SK-MEL-5 (cell line): ENCODE results near the gene SPTAN1. TPM values are rescaled to one million over a fixed set of nuclear protein-coding genes. Genes with fewer than 3 reads are reported as not detected.
"Not testable (repeated sequence)": the region's sequence is repeated elsewhere in the genome, so short reads cannot be mapped to it uniquely, and the experiment has no call there.

ENCODE experiments used
- DNase-seq: peaks from one replicate; pipeline ENCODE4 v3.0.0-alpha.2; 2016; ENCODE audit warnings: low read depth, low spot score
- in situ Hi-C: cut with HindIII; loops from 2 replicates; pipeline ENCODE4 v1.10.0; 2016; ENCODE audit warnings: low sequenced_read_pairs, high pct_unique_total_duplicates, low pct_unique_long_range_greater_than_20kb
- polyA plus RNA-seq, 2 experiments: library from polyadenylated mRNA; depleted of rRNA; stranded (reverse); fragments of >200 nt; gene quantifications; 2 replicates each; pipeline ENCODE4 v1.2.3, GENCODE V29; 2015
- total RNA-seq: library from RNA; depleted of rRNA; stranded (reverse); fragments of >200 nt; shearing (Covaris generic); gene quantifications from 2 replicates; pipeline ENCODE4 v1.2.3, GENCODE V29; 2014; rRNA removed

SPTAN1 gene
- total RNA-seq, result 91.4 and 114 TPM in 2 replicates
- 95.4 and 113 TPM in 2 replicates for polyA plus RNA-seq (2015; cell fraction: cytosol; rRNA removed)
- 193 and 225 TPM in 2 replicates for polyA plus RNA-seq (2015; cell fraction: nucleus; rRNA removed)

DNA sequence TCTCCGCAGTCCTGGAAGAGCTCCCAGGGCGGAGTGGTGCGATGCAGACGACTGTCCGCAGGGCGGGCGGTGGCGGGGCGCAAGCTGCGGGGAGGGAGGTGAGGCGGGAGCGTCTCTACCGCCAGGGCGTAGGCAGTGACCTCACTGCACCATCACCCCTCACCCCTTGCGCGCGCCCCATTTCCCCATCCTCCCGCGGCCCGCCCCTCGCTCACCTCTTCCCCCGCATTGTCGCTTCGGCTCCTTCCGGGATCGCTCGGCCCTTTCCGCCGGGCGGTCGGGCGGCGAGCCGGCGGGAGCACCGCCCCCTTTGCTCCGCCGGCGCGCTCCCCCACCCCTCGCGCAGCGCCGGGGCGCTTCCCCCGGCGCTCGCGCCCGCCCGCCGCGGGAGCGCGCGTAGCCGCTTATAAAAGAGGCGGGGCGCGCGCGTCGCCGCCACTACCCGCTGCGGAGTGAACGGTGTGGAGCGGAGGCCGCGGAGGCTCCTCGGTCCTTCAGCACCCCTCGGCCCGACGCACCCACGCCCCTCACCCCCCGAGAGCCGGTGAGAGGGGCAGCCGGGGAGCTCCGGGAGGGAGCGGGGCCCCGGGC lies at the start of gene SPTAN1:
Gene SPTAN1 (plus strand): TSS at position 435 of the 591 bp plus-strand sequence. CDS start 14,154 bp downstream, outside the sequence.
- in situ Hi-C loops, result no loop called here
- DNase-seq, result peak; percentile 81

DNA sequence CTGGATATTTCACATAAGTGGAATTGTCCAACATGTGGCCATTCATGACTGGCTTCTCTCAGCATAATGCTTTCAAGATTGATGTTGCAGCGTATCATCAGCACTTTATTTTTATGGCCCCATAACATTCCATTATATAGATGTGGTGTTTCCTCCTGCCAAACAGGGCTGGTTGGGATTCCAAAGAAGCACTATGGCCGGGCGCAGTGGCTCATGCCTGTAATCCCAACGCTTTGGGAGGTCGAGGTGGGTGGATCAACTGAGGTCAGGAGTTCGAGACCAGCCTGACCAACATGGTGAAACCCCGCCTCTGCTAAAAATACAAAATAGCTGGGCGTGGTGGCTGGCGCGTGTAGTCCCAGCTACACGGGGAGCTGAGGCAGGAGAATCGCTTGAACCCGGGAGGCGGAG lies 49.0 kb upstream of the SPTAN1 start:
- DNase-seq, in situ Hi-C loops: not testable (repeated sequence)

DNA sequence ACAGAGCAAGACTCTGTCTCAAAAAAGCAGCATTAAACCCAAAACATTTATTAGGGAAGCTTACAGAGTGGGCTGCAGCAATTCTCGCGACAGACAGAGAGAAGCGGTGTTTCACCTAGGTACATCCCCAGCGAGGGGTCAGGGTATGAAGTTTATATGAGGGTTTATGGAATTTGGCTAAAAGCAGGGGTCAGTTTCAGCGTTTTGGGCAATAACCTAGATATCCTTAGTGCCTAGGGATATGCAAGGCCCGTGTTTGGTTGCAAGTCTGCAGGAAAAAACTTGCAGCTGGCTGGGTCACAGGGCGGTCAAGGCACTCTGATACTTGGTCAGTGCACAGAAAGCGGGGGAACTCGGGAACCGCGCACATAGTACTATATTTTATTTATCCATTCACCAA lies 48.5 kb upstream of the SPTAN1 start:
- in situ Hi-C loops, result no loop called here
- no peak for DNase-seq

DNA sequence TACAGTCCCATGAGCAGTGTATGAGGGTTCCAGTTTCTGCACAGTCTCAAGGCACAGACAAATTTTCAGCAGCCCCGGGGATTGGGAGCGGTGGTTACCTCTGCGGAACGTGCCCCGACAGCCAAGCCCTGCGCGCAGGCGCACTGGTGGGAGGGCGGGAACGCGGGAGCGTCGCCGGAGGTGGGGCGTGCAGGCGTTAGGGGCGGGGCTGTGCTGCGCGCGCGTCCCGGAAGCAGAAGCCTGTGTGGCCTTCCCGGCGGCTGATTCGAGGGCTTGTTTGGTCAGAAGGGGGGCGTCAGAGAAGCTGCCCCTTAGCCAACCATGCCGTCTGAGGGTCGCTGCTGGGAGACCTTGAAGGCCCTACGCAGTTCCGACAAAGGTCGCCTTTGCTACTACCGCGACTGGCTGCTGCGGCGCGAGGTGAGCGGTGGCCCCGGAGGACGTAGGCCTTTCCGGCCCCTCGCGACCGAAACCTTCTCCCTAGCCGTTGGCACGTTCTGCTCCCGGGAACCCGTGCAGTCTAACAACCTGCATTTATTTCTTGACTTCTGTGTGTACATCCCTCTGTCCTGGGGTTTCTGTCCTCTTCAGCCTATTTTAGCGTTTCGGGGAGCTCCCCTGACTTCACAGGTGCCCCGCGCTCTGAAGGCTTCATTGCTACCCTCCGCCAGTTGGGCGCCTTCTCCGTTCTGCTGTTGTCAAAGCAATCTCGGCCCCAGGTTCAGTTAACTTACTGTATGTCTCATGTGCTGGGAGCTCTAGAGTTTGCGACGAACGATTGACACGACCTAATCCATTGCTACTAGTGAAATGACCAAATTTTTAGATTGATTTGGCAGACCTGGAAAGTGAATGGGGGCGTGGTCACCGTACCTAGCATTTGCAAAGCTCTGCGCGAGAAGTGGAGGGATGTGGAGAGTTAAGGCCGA lies 47.6 kb upstream of the SPTAN1 start, which contains the start of gene GLE1:
Gene GLE1 (plus strand): TSS at position 235 of the 929 bp plus-strand sequence. CDS start 87 bp downstream, at position 322.
- in situ Hi-C loops, result no loop called here
- DNase-seq, result peak; percentile 90

GRCh38 chr9:128505414-128505765 lies 47.0 kb upstream of the SPTAN1 start:
- in situ Hi-C loops, result no loop called here
- no peak for DNase-seq

DNA sequence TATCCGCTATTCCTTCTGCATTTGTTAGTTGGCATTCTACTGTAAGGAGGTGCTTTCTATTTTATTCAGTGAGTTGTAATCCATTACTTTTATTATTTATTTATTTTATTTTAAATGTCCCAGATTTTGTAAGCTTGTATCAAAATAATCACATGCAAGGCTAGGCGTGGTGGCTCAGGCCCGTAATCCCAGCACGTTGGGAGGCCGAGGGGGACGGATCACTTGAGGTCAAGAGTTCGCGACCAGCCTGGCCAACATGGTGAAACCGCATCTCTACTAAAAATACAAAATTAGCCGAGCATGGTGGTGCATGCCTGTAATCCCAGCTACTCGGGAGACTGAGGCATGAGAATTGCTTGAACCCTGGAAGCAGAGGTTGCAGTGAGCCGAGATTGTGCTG lies 46.5 kb upstream of the SPTAN1 start:
- DNase-seq, in situ Hi-C loops: not testable (repeated sequence)

DNA sequence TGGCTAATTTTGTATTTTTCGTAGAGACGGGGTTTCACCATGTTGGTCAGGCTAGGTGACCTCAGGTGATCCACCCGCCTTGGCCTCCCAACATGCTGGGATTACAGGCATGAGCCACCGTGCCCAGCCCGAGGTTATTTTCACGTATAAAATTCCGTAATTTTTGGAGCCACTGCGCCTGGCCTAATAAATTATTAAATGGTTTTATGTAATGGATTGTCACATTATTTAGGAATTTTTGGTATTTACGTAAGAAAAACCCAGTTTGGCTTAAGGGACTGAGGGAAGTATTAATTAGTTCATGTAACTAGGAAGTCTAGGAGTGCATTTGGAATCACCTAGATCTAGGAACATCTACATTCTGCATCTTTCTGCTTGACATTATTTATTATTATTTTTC lies 39.6 kb upstream of the SPTAN1 start:
- no peak for DNase-seq
- in situ Hi-C loops, result no loop called here

DNA sequence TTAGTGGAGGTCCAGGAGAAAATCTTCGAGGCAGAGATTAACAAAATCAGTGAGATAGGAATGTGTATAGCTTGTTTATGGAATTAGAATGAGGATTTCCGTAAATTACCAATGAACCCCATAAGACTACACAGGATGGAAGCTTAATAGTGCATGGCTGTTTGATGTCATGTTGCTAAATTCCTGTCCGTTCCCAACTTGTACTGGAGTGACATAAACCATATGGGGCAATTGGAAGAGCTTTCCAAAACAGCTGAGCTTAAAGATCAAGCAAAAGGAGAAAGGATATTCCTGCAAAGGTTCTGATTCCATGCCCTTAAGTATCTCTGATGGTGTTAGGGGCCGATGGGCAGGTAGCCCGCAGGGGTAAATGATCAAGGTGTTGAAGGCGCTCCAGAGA lies 30.4 kb upstream of the SPTAN1 start:
- in situ Hi-C loops, result no loop called here
- DNase-seq, result no peak

DNA sequence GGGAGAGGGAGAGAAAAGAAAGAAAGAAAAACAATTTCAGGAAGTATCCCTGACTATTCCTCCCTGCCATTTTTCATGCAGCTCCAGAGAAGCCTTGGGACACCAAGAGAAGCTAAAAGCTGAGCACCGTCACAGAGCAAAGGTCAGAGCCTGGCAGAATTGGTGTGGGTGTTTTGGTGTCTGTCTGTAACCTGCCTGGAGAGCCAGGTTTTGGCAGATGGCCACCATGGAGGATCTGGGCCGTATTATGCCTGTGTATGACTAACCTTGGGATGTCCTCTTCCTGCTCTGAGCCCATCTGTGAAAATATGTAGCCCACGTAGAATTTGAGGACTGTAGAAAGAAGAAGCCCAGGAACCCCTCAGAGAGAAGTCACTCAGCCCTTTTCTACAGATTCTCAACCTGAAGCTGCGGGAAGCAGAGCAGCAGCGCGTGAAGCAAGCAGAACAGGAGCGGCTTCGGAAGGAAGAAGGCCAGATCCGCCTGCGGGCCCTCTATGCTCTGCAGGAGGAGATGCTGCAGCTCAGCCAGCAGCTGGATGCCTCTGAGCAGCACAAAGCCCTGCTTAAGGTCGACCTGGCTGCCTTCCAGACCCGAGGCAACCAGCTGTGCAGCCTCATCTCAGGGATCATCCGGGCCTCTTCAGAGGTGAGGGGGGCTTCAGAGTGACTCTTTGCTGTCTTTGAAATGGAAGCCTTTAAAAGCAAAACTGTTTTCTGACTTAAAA lies 29.0 kb upstream of the SPTAN1 start:
- peak; percentile 43 for DNase-seq

GRCh38 chr9:128526720-128527119 lies 25.7 kb upstream of the SPTAN1 start:
- in situ Hi-C loops, result no loop called here
- no peak for DNase-seq

More for the DNA sequence above, 29.0 kb upstream of the SPTAN1 start:
- in situ Hi-C loops, result no loop called here

DNA sequence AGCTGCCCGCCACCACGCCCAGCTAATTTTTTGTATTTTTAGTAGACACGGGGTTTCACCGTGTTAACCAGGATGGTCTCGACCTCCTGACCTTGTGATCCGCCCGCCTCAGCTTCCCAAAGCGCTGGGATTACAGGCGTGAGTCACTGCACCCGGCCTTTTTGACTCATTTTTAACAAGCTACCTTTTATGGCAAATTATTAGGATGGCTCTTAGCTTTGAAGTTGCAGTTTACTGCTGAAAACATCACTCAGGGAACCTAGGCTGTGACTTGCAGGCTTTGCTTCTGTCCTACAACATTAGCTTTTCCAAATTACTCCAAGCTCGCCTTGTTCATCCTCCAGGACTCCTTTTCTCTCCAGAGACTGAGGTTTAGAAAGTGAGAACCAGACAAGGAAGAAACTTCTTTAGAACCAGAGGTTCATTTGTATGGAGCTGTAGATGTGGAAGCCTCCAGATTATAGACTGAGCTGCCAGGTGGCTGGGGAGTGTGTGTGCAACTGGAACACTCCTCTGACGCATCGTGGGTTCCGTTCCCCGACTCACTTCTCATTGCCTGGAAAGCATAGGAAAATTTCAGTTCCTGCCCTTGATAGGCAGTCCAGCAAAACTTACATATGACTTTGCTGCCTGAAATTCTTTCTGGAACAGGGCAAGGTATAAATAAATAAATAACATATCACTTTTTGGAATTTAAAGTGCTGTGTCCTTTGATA lies 23.8 kb upstream of the SPTAN1 start:
- DNase-seq, result no peak
- in situ Hi-C loops, result no loop called here

DNA sequence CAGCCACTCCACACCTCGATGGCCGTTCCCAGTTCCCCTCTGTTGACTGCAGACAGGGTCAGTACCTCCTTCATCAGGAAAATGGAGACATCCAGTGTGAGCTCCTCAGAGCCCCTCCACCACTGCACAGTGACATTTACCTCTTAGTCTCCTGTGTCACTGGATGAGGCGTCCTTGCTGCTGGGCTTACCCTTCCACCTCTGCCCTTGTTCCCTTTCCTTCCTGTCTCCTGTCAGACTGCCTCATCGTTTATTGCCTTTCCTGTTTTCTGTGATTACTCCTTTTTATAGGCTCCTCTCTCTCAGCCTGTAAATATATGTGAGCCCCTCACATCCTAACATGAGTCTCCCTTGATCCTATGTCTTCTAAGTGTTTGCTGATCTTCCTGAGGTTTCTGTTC lies 23.2 kb upstream of the SPTAN1 start:
- in situ Hi-C loops, result no loop called here
- no peak for DNase-seq

DNA sequence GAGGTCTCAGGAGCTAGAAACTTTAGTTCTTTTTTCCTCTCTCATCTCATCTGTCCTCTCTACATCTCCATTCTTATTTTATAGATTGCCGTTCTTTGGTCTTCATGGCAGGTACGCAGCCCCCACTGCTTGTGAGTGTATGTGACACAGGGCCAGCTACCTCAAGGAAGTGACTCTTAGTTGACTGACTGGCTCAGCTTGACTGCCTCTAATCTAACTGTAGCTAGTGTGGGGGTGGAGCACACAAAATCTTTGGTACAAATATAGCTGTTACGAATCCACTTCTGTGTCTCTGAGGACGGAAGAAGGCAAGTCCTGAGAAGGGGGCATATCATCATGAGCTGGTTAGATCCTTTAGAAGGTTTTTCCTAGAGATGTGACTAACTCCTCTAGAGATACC lies 19.8 kb upstream of the SPTAN1 start:
- no peak for DNase-seq
- in situ Hi-C loops, result no loop called here

DNA sequence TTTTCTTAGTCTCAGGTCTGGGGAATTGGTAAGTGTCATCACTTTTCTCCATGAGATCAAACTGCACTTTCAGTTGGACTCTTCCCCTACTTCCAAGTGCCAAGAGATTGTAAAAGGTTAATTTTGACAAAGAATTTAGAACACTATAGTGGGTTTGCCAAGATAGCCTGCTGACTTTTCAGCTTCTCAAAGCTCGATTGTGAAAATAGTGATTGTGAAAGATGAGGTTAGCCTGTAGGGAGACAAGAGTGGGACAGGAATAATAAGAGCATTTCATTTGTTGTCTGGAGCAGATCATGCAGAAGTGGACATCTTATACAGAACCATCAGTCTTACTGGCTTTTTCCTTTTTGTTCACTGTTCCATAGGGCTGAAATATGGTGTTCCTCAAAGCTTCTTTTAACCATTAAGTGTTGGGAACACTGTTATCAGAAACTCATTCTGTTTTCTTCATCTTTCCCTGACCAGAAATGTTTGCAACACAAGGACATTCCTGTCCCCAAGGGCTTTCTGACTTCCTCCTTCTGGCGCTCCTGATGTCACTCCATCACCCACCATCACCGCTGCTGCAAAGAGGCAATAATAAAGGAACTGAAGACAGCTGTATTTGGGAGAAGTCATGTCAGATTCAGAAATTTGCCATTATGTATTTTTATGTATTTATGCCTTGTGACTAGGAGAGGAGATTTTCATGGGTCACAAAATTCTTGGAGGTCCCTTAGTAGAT lies 11.6 kb upstream of the SPTAN1 start:
- in situ Hi-C loops, result no loop called here
- peak; percentile 67 for DNase-seq

DNA sequence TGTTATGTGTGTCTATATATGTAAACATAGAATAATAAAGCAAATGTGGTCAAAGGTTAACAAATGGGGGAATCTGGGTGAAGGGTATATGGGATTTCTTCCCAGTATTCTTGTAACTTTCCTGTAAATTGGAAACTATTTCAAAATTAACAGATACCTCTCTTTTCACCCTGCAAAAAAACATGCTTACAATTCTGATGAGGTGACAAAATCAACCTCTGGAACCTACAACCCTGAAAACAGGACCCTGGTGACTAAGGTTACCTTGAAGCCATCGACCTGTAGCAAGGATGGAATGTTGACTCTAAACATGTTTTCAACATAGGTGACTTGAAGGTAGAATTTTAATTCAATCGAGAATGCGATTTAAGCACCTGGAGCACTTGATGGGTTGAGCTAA lies 5.9 kb upstream of the SPTAN1 start:
- no peak for DNase-seq
- in situ Hi-C loops, result no loop called here

DNA sequence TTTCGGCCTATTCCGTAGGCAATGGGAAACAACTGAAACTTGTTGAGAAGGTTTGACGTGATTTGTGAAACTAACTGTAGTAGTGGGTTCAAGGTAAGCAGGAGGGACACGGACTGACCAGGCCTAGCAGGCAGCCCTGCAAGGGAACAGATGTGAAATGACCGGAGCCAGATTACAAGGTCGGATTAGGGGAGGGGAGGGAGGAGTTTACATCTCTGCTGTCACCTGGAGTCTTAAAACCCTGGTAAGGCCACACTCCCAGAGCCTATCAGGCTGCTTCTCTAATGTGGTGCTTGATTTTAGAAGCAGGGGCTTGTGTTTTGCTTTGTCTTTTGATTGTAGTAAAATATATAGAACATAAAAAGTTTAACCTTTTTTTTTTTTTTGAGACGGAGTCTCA lies 3.5 kb upstream of the SPTAN1 start:
- in situ Hi-C loops, result no loop called here

DNA sequence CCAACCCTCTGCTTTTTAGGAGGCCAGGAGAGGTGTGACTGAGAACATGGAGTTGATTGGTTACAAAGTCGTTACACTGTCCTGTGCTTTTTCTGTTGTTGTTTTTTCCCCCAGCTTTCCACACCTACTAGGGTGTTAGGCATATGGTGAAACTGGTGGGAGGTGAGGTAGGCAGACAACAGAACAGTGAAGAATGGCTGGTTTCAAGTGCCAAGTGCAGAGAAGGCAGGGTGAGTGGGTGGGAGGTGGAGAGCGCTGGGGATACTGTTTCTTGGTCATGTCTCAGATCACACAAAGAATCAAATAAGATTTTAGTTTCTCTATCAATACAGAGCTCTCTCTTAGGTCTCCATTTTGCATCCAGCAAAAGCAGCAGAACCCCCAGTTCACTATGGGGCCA lies 2.2 kb upstream of the SPTAN1 start:
- in situ Hi-C loops, result no loop called here
- DNase-seq, result no peak

More for the DNA sequence above, 3.5 kb upstream of the SPTAN1 start:
- DNase-seq, result no peak
